NCI-H1694 (cell line): ENCODE measurements around the gene DOP1A.

Source experiments
- DNase-seq: peaks from one replicate; lab custom pipeline; 2025; lab: John Stamatoyannopoulos, UW

DOP1A gene, protein sequence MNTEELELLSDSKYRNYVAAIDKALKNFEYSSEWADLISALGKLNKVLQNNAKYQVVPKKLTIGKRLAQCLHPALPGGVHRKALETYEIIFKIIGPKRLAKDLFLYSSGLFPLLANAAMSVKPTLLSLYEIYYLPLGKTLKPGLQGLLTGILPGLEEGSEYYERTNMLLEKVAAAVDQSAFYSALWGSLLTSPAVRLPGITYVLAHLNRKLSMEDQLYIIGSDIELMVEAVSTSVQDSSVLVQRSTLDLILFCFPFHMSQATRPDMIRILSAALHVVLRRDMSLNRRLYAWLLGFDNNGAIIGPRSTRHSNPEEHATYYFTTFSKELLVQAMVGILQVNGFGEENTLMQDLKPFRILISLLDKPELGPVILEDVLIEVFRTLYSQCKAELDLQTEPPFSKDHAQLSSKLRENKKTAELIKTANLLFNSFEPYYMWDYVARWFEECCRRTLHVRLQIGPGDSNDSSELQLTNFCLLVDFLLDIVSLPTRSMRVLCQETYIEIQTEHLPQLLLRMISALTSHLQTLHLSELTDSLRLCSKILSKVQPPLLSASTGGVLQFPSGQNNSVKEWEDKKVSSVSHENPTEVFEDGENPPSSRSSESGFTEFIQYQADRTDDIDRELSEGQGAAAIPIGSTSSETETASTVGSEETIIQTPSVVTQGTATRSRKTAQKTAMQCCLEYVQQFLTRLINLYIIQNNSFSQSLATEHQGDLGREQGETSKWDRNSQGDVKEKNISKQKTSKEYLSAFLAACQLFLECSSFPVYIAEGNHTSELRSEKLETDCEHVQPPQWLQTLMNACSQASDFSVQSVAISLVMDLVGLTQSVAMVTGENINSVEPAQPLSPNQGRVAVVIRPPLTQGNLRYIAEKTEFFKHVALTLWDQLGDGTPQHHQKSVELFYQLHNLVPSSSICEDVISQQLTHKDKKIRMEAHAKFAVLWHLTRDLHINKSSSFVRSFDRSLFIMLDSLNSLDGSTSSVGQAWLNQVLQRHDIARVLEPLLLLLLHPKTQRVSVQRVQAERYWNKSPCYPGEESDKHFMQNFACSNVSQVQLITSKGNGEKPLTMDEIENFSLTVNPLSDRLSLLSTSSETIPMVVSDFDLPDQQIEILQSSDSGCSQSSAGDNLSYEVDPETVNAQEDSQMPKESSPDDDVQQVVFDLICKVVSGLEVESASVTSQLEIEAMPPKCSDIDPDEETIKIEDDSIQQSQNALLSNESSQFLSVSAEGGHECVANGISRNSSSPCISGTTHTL (N-terminal part only)

DNA sequence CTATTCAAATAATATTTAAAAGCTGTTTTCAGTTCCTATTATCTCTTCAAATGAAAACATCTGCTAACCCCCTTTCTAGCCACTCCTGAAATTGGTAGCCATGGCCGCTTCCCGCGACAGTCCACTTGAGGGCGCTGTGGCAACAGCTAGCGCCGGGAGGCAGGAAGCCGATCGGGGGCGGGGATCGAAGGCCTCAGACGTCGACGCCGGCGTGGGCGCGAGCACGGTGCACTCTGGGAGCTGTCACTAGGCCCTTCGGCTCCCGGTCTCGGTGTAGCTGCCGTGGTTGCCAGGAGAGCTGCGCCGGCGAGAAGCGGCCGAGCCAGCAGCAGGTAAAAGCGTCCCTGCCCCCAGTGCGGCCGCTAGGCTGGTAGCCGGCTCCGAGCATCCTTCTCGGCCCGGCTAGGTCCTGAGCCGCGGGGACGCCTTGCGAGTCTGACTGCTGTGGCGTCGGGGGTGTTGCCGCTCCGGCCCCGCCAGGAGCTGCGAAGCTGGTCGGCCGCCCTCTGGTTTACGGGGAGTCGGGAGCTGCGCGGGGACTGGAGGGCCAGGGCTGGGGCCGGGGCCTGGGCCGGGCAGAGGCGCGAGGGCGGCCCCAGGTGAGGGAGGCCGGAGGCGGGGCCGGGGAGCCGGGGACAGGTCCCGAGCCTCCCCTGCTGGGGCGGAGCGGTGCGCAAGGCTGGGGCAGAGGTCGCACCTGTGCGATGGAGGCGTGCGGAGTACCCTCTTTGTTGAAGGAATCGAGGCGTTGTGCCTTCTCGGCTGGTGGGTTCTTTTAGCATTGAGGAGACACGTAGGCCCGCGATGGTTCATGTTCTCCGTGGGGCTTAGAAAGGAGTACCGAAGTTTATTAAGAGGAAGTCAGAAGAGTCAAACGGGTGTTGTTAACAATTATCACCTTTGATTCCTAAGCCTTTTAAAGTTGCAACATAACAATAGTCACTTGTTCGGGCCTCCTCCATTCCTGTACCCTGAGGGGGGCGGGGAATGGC is at the start of gene DOP1A:
TSS of gene DOP1A (plus strand) at position 224 of the 992 bp plus-strand sequence. CDS start 29,307 bp downstream, outside the sequence.
- DNase-seq = peak; percentile 89

DNA sequence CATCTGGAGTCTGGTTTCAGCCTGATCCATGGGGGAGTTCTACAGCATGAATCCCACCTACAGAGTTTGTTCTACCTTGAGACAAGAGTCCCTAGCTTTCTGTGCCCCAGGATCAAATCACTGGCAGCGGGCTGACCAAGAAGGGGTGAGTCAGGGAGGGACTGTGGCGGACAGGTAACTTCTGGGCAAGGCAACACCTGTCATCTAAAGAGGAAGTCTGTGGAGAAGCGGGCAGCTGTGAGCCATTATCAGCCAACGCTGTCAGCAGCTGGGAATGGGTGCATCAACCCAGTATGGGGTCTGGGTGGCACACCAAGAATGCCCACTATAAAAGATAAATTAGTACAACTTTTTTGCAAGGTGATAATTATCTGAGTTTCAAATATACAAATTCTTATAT is 47.7 kb upstream of the DOP1A start:
- DNase-seq = no peak

DNA sequence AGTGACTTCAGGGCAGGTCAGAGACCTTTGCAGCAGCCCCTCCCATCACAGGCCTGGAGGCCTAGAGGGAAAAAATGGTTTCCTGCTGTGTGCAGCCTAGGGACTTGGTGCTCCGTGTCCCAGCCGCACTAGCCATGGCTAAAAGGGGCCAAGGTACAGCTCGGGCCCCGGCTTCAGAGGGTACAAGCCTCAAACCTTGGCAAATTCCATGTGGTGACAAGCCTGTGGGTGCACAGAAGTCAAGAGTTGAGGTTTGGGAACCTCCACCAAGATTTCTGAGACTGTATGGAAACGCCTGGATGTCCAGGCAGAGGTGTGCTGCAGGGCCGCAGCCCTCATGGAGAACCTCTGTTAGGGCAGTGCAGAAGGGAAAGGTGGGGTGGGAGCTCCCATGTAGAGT is 35.8 kb upstream of the DOP1A start:
- DNase-seq = no peak

DNA sequence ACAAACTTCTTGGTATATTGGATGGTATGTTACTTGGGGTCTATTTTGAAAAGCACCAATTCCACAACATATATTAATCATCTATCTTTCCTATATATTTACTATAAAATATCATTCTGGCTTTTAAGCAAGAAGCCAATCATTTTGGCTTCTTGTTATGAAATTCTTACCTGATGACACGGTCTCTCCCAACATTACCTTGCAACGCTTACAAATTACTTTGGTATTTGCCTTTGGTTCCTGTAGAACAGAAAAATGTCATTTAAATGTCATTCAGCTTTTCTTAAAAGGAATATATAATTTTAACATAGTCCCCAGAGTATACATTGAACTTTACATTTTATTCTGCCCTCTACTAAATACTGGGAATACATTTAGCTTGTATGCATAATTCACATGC is 29.2 kb upstream of the DOP1A start:
- DNase-seq = no peak

DNA sequence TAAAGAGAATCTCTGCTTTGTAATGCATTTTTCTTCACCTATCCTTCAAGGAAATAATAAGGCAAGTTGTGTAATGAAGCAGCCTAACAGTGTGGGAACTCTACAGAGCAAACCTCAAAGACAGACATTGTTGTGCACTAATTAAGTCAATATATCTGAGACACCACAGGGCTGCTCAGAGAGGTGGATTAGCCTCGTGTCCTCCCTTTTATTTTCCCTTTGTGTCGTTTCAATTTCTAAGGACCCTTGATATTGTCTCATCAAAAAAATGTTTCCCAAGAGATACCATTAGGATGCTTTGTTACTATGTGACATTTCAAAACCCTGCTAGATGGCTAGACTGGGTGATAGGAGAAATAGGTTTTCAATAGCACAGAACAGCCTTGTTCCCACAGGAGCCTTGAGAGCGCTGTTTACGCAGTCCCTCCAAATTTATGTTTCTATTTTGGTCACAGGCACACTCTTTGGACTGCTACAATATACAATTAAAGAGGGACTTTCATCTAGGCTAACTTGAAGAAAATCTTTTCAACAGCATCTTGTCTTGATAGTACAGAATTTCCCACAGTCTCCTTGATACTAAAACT is 24.9 kb upstream of the DOP1A start:
- no peak for DNase-seq

DNA sequence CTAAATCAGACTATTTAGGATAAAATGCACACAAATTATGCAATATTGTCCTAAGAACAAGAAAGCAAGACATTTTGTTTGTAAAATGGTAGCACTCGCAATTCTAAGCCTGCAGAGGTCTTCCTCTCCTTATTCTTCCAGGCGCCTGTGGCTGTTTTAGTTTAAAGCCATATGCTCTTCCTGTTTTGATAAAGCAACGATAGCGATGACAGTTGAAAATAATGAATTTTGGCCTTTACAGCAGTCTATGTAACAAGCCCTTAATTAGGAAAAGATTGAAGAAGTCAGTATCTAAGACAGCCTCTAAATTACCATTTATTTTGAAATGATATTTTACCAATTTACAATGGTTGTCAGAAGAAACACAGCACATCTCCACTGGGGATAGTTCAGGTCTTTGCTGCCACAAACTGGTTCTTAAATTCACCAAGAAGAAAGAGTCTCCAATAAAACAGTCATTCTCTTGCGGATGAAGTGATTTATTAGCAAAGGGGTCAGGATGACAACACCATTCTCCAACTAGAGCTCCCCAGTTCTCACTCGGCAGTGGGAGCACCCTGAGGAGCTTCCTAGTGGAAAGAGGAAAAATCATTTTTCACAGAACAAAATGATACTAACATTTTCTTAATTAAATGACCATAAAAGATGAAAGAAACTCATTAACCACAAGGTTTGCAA is 23.2 kb upstream of the DOP1A start:
- no peak for DNase-seq

DNA sequence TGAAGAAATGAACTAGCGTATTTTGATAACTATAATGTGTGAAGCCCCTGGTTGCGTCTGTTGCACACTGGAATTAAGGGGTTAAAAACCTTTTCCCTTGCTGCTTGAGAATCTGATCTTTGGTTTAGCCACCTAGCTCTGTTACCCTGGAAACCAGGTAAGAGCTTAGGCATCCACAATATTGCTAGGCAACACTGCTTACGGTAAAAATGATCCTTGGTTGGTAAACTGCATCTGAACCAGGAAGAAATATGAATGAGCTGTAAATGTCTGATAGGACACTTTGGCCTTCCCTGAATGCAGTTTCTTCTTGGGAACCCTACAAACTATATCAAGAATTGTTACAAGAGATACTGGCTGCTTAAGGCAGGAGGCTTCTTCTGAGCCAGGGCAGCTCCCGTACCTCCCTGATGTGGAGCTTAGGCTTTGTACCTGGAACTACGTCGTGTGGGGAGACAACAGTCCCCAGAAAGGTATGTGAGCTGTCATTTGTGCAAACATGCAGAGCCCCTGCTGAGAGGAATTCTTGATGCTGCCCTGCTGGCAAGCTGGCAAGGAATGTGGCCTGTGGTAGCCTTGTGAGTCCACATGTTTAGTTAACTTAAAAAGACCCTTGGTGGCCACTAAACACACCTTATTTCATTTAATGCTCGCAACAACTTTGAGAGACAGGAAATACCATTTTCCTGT is 20.3 kb upstream of the DOP1A start:
- DNase-seq = no peak

DNA sequence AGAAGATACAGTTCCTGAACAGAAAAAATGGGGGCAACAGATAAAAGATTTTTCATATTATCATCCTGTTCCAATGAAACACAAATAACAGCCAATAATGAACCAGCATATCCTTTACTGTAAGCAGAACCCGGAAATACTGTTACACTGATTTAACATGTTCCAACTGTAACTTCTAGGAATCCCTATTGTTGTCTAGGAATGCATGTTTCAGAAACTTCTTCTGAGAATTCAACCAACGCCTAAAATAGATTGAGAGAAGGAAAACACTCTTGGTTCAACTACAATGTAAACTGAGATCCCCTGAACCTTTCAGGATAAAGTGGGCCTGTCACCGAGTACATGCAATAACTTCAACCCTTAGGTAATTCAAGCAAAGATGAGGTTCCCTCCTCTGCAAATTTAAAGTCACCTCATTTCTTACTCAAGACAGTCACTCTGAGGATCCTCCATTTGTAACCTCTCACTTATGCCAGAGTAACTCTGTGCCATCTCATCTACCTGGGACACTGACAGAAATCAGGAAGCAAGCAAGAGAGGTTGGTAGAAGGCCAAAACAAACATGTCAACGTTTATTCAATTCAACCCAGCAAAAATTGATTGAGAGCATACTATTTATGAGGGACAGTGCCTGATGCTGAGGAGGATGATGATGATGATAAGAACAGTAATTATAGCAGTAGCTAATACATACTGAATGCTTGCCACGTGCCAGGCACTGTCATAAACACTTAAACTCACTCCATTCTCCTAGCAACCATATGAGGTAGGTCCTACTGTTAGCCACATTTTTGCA is 15.9 kb upstream of the DOP1A start:
- no peak for DNase-seq

DNA sequence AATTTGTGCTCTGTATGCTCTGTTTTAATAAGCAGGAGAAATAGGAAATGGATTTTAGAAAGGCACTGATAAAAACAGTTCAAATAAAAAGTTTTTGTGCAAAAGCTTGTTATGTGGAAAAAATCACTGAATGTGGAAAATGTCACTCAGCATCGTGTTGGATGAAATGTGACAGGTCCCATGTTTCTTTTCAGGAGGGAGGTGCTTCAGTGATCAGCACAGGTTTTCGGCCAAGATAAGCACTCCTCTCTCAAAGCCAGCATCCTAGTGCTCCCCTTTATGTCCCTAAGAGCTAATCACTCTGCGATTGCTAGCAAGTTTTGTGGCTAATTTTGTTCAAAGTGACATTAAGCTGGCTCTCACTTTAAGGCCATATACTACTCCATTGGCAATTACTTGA is 13.8 kb upstream of the DOP1A start:
- no peak for DNase-seq

DNA sequence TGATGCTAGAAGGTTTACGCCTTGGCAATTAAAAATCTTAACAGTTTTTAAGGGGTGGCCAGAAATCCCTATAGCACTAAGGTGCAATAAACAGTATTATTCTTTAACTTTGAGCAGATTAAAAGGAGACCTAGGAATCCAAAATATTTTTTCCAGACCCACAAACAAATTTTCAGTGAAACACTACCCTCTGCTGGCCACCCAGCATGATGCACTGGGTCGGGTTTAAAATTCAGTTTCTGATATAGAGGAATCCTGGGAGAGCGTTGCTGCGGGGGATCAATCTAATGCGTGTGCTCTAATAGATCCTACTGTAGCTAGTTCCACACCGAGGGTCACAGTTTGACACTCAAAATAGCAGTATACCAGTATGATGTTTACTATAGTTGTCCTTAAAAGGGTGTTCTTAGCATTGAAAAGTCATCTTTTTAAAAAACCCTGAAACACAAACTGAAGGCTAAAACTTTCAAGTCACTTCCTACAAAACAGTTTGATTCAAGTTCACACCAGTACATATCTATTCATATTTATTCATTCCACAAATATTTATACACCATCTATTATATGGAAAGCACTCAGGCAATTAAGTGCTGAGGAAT is 12.0 kb upstream of the DOP1A start:
- no peak for DNase-seq

DNA sequence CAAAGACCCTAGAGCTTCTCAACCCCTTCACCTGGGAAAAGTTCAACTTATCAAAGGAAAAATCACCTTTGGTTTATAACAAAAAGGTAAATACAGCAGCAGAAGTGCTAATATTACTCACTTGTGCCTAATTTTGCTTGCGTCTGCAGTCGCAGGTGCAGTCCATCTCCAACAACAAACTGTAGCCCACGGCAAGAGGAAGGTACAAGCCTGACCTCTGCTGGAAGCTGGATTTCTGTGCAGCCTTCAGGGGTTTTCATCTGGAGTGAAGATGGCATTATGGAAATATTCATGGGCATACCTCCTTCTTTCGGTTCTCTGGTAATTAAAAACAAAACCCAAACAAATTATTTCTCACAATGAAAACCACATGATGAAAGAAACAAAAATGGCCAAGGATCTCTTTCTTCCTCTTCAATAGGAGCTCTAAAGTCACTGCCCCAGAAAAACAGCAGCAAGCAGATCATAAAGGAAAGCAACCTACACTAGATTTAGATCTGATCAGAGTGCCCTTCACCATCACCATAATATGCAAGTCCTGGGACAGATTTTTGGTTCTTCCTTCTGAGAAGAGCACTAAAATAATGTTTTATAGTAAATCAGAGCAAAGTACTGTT is 9.7 kb upstream of the DOP1A start:
- DNase-seq = peak; percentile 23

DNA sequence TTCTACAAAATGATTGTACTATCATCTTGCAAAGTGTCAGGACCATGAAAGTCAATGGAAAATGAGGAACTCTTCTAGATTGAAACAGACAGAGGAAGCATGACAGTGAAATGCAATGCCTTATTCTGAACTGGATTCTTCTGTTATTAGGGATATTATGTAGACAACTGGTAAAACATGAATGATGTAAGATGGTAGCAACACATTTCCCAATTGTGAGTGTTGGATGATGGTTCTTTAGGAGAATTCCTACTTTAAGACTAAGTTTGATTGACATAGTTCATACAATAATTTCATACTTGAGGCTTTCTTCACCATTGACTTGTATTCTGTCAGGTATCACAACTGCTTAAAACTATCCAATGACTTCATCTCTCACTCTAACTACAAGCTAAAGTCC is 6.3 kb upstream of the DOP1A start:
- no peak for DNase-seq

DNA sequence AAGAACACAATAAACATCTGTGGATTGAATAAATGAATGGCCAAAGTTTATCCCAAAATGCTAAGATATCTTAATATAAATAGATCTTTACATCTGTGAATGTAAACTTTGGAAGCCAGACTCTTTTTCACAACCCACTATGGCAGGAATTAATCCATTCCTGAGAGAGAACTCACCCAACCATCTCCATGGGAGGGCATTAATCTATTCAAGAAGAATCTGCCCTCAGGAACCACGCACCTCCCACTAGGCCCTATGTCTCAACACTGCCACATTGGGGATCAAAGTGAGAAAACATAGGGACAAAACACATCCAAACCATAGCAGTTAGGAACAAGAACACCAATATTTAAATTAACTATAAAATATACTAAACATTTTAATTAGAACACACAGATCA is 5.2 kb upstream of the DOP1A start:
- no peak for DNase-seq

DNA sequence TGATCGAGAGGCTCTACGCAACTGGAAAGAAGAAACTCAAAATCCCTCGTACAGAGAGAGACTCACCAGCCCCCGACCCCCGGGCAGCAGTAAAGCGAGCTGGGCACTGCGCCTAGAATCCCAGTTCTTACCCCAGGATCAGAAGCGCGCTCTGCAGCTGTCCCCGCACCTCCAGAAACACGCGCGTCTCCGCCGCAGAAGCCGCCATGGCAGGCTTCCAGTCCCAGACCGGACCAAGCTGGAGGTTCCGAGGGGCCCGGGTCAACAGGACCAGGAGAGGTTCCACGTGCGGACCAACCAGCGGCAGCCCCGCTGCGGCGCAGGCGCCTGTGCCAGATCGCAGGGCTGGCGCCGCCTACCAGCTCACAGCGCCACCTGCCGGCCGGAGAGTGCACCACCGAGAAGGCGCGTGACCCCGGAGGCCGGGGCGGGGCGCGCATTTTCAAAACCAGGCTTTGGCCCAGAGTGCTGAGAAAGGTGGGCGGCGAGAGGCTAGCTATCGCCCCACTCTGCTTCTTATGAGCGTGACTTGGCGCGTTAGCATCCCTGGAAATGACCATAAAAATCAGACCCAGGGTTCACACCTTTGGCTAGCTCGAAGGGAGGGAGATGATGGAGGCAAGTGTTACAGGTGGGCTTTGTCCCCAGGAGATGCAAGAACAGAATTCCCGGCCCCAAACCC is 1.8 kb upstream of the DOP1A start, which contains the start of gene UBE3D:
TSS of gene UBE3D (minus strand) at position 331 of the 682 bp plus-strand sequence. CDS start at position 208, 123 bp downstream.
- DNase-seq = no peak

DNA sequence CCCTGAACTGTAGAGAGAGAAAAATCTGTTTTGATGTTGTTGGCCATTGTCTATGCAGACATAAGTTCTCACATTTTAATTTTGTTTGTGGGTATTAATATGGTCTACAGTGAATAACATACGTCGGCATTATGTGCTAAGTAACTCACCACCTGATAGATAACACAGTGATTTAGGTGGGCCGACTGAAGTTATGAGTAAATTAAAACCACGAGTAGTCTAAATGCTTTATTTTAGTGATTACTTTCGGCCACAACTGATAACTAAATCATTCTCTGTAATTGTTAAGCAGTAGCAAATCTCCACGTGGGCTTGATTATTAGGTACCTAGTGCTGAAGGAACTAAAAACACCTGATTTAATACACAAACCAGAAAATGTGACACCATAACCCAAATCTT is 1.1 kb downstream of the DOP1A start:
- DNase-seq = no peak

DNA sequence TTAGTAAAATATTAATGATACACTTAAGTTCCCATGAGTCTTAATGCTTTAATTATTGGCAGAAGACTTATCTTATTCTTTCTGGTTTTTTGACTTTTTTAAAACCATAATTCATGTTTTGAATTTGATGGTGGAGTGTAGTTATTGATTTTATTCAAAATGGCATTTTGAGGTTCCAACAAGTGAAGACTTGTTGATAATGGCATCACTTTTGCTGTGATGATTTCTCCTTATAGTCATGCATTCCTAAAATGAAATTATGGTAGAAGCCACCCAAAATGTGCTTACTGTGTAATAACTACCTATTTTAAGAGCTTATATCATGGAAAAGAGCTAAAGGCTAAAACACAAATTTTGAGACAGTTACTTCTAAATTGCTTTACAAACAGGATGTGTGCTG is 2.2 kb downstream of the DOP1A start:
- DNase-seq = no peak

DNA sequence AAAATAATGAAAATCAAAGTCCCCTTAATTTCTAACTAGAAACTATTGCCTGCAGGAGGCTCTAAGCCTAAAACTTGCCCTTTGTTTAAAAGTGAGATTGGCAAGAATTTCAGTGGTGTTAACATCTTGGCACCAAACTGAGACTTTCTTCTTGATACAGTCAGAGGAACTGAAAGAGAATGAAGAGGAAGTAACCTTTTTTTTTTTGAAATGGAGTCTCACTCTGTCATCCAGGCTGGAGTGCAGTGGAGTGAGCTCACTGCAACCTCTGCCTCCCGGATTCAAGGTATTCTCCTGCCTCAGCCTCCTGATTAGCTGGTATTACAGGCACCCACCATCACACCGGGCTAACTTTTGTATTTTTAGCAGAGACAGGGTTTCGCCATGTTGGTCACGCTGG is 3.6 kb downstream of the DOP1A start:
- DNase-seq = no peak
